GM21367 (cell line): Measurements from ENCODE around the gene PRAME.
"Not testable (repeated sequence)": the region's sequence is repeated elsewhere in the genome, so short reads cannot be mapped to it uniquely, and the experiment has no call there.

ENCODE experiments used
- ATAC-seq: cut with Tn5 transposase; IDR thresholded peaks from one replicate; pipeline ENCODE4 v1.9.1; 2021; ENCODE audit not compliant: unreplicated experiment

Gene PRAME

GRCh38 chr22:22526125-22526912 lies 32.7 kb downstream of the PRAME start:
- no peak for ATAC-seq

- no peak for ATAC-seq
Observed at GRCh38 chr22:22523494-22523893, 35.6 kb downstream of the PRAME start.

DNA sequence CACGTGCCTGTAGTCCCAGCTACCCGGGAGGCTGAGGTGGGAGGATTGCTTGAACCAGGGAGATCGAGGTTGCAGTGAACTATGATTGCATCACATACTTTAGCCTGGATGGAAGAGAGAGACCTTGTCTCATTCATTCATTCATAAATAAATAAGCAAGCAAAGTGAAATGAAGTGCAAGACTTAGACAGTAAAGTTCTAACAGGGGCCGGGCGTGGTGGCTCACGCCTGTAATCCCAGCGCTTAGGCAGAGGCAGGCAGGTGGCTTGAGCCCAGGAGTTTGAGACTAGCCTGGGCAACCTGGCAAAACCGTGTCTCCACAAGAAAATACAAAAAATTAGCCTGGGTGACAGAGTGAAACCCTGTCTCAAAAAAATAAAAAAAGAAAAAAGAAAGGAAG lies 37.4 kb downstream of the PRAME start:
- no peak for ATAC-seq

DNA sequence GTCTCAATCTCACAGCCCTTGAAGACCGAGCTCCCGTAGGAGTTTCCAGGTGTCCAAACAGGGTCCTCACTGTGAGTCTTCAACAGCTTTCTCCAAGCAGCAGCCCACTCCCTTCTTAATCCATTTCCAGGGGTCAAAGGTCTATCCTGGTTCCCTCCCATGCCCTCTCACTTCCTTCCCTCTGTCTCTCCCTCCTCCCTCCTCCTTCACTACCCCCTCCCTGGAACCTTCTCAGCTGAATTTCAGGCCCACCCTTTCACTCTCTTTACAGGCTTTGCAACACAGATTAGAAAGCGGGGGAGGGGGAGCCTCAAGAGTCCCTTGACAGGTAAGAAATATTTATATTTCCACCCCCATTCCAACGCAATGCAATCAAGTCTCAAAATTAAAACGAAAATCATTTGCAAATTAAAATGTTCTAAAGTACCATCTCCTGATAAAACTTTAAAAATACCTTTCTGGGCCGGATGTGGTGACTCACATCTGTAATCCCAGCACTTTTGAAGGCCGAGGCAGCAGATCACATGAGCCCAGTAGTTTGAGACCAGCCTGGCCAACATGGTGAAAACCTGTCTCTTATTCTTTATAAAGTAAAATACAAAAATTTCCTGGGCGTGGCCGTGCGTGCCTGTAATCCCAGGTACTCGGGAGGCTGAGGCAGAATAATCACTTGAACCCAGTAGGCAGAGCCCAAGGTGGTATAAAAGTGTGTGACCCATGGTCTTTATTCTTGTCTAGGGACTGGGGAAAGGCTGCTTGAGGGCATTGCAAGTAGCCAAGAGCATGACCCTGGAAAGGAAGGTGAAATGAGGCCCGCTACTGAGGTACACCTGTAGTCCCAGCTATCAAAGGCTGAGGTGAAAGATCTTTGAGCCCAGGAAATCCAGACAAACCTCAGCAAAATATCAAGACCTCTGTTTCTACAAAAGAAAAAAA lies 38.1 kb downstream of the PRAME start:
- no peak for ATAC-seq

- no peak for ATAC-seq
Observed at GRCh38 chr22:22520020-22520656, 38.9 kb downstream of the PRAME start, which contains the start of gene ZNF280A. ZNF280A (minus strand) TSS chr22:22520270; CDS start chr22:22515630, 4,640 bp downstream.

- ATAC-seq = no peak
Observed at GRCh38 chr22:22519591-22519990, 39.5 kb downstream of the PRAME start.

DNA sequence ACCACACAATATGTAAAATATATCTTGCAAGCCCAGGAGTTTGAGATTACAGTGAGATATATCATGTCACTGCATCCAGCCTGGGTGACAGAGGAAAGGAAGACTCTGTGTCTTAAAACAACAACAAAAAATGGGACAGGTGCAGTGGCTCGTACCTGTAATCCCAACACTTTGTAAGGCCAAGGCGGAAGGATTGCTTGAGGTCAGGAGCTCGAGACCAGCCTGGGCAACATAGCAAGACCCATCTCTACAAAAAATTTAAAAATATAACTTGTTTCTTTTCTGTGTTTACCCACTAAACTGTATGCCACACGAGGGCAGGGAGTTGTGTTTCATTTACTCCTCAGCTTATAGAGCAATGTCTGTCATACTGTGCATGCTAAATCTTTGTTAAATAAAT lies 42.1 kb downstream of the PRAME start:
- no peak for ATAC-seq

DNA sequence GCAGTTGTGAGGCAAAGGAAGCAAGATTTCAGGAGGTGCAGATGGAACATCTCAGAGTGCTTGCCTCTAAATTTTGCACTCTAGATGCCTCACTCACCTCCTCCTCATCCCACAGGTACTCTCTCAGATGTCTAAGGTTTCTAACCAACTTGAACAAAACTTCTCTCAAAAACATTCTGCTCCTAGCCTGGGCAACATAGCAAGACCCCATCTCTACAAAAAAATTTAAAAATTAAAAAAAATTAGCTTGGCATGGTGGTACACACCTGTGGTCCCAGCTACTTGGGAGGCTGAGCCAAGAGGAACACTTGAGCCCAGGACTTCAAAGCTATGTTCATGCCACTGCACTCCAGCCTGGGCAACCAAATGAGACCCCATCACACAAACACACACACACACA lies 43.2 kb downstream of the PRAME start:
- no peak for ATAC-seq

DNA sequence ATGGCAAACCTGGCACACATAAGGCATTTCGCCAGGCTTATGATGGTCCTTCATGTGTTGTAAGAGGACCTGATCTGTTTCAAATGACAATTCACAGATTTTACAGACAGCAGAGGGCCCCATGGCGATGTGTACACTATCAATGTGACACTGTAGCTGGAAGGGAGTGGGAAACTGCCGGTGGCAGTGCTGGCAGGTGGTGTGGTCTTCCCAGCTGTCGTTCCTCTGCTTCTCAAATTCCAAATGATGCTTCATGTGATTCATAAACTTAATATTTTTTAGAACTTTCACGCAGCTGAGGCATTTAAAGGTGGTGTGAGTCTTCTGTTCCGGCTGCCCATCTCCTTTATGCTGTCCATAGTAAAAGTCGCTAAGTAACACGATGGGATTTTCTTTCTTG lies 44.6 kb downstream of the PRAME start:
- ATAC-seq = not testable (repeated sequence)

DNA sequence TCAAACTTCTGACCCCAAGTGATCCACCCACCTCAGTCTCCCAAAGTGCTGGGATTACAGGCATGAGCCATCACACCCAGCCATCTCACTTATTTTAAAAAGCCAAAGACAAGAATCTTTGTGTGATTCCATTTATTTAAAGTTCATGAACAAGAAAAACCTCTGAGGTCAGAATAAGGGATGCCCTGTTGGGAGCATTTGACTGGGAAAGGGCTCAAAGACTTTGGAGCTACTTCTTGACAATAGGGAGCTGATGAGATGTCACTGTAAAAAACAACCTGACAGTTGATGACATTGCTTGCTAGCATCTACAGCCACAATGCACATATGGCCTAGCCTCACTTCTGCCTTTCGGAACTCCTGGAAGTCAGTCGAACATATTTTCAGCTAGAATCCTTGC lies 45.4 kb downstream of the PRAME start:
- no peak for ATAC-seq

- ATAC-seq = no peak
Observed at GRCh38 chr22:22512951-22513350, 46.1 kb downstream of the PRAME start.

GRCh38 chr22:22510833-22511232 lies 48.2 kb downstream of the PRAME start:
- not testable (repeated sequence) for ATAC-seq

- not testable (repeated sequence) for ATAC-seq
Observed at GRCh38 chr22:22509912-22510311, 49.2 kb downstream of the PRAME start.

DNA sequence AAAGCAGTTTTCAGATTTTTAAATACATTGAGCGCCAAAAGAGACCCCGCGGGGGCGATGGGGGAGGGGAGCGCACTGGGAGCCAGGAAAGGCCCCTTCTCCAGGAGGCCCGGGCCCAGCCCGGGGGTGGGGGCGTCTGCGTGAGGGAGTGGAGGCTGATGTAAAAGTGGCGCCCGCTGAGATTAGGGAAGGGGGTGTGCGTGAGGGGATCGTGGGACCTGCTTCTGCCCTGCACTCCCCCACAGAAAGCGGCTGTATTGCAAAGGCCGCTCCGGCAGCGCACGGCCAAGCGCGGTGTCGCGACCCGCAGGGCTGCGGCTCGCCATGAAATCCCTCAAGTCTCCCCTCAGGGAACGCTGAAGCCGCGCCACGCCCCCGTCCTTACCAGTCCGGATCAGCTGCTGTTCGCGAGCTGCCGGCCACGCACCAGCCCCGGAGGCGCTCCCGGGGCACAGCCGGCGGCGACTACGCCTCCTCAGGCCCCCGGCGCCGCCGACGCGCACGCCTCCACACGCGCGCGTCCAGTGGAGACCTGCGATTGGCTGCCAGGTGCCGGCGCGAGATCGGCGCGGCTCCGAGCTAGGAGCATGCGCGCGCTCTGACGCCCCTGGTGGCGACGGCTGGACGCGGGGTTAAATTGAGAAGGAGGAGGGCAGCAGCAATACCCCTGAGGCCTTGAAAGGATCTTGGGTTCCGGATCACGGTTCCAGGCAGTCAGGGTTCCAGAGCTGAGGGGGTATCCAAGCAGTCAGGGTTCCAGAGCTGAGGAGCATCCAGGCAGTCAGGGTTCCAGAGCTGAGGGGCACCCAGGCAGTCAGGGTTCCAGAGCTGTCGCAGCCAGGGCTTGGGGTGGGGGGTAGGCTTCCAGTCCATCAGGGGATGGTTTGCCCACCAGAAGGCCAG lies 50.5 kb downstream of the PRAME start, which contains the start of gene ZNF280B:
TSS of gene ZNF280B (minus strand) at position 469 of the 903 bp plus-strand sequence. CDS start 19,344 bp downstream, outside the sequence.
- ATAC-seq = peak; percentile 82

- ATAC-seq = no peak
Observed at GRCh38 chr22:22507743-22508273, 51.3 kb downstream of the PRAME start.

DNA sequence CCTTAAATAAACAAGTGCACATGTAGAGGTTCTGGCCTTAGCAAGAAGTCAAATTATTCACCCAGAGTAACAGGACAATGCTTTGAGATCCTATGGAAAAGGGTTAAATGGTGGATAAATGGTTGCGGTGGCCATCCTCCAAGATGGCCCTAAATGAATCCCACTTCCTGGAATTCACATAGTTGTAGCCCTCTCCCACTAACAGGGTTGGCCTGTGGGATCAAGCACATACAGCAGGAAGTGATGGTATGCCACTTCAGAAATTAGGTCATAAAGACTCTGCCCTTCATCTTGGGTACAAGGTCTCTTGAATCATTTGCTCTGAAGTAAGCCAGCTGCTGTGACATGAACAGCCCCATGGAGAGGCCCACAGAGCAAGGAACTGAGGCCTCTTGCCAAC lies 52.3 kb downstream of the PRAME start:
- ATAC-seq = no peak

- ATAC-seq = no peak
Observed at GRCh38 chr22:22498267-22498666, 60.8 kb downstream of the PRAME start.
